Endothelial cell of umbilical vein (primary cell): ENCODE data around the gene ATIC. TPM values are rescaled to one million over a fixed set of nuclear protein-coding genes. Genes with fewer than 3 reads are reported as not detected.

ENCODE experiments used
- BruUV-seq: library from RNA; stranded (reverse); fragments of 400-500 nt; replicated peaks from 2 replicates; lab custom pipeline; 2021; lab: Mats Ljungman, UMichigan
- CTCF ChIA-PET: fragments of 300-600, 350-600 bp; sonication (Branson Sonifier 250); formaldehyde crosslinking; loops from one replicate; lab custom pipeline; 2021; ENCODE audit warnings: antibody characterized with exemption, inconsistent platforms; lab: Charles Lee
- POLR2A ChIA-PET: fragments of 300-600, 350-600 bp; sonication (Branson Sonifier 250); formaldehyde crosslinking; loops from one replicate; lab custom pipeline; 2021; ENCODE audit warnings: antibody characterized with exemption, inconsistent platforms; lab: Charles Lee
- DNase-seq: peaks from one replicate; pipeline ENCODE4 v3.0.0-alpha.2; 2011; ENCODE audit warnings: low read depth, low spot score
- FAIRE-seq: peaks from 2 replicates; lab custom pipeline; 2011; peaks lifted over from hg19 to GRCh38; lab: Jason Lieb, UNC
- H2AFZ ChIP-seq: 2 replicates; pipeline ENCODE4 v1.6.0; 2012; ENCODE audit warnings: low read depth, low read length, control low read depth, inconsistent platforms
- H3K27ac ChIP-seq: 2 replicates; pipeline ENCODE4 v1.5.1; 2011; ENCODE audit warnings: low read depth, mild to moderate bottlenecking, control low read depth, low read length, moderate library complexity; ENCODE audit not compliant: insufficient read depth
- H3K27me3 ChIP-seq, 2 experiments: 2 replicates each; pipeline versions ENCODE4 v1.6.0 to v1.6.1; 2011; ENCODE audit warnings: low read length in 2 of 2, mixed read lengths in 1 of 2; ENCODE audit not compliant: control insufficient read depth in 2 of 2, insufficient read depth in 2 of 2
- H3K36me3 ChIP-seq, 2 experiments: 2 replicates in 1 of 2; 3 replicates in 1 of 2; pipeline ENCODE4 v1.5.1; 2011; ENCODE audit warnings: low read length in 2 of 2, mild to moderate bottlenecking in 1 of 2, moderate library complexity in 1 of 2; ENCODE audit not compliant: control insufficient read depth in 2 of 2, insufficient read depth in 2 of 2; ENCODE audit errors: extremely low read depth in 1 of 2
- H3K4me1 ChIP-seq: 3 replicates; pipeline ENCODE4 v1.5.1; 2011; ENCODE audit warnings: mild to moderate bottlenecking, low read length; ENCODE audit not compliant: control insufficient read depth, insufficient read depth; ENCODE audit errors: extremely low read depth
- H3K4me2 ChIP-seq: 2 replicates; pipeline ENCODE4 v1.6.1; 2011; ENCODE audit warnings: low read length, control low read depth, mixed read lengths; ENCODE audit not compliant: insufficient read depth
- H3K4me3 ChIP-seq, 3 experiments: fragments of 200-600 bp in 1 of 3; sonication (generic), shearing (Covaris generic) in 1 of 3; replicated peaks in 1 of 3; 2 replicates each; pipeline ENCODE4 v1.5.1; 2011 to 2016; ENCODE audit warnings: control low read depth in 3 of 3, low read length in 3 of 3, mild to moderate bottlenecking in 2 of 3, inconsistent platforms in 1 of 3, low read depth in 1 of 3, moderate library complexity in 1 of 3; ENCODE audit not compliant: insufficient read depth in 1 of 3
- H3K79me2 ChIP-seq: 2 replicates; pipeline ENCODE4 v1.6.0; 2012; ENCODE audit warnings: low read length, inconsistent platforms; ENCODE audit not compliant: control insufficient read depth, insufficient read depth
- H3K9ac ChIP-seq: replicated peaks from 2 replicates; pipeline ENCODE3; 2011; ENCODE audit warnings: low read length, control low read depth; ENCODE audit not compliant: insufficient read depth; ENCODE audit errors: extremely low read depth
- H3K9me1 ChIP-seq: replicated peaks from 3 replicates; pipeline ENCODE4 v1.6.0; 2011; ENCODE audit warnings: mild to moderate bottlenecking, low read length; ENCODE audit not compliant: control insufficient read depth, insufficient read depth; ENCODE audit errors: extremely low read depth
- H3K9me3 ChIP-seq: replicated peaks from 2 replicates; pipeline ENCODE4 v1.5.1; 2012; ENCODE audit warnings: low read length, inconsistent platforms; ENCODE audit not compliant: control insufficient read depth, insufficient read depth
- H4K20me1 ChIP-seq: replicated peaks from 2 replicates; pipeline ENCODE3; 2011; ENCODE audit warnings: mild to moderate bottlenecking, low read length; ENCODE audit not compliant: control insufficient read depth, insufficient read depth; ENCODE audit errors: extremely low read depth
- EZH2 ChIP-seq: IDR thresholded peaks from 2 replicates; pipeline ENCODE4 v1.6.1; 2012; ENCODE audit warnings: borderline replicate concordance, low read depth, mild to moderate bottlenecking, moderate library complexity, low read length, inconsistent platforms; ENCODE audit not compliant: severe bottlenecking
- FOS ChIP-seq: IDR thresholded peaks from 2 replicates; pipeline ENCODE4 v1.6.1; 2011; ENCODE audit warnings: mild to moderate bottlenecking, low read length, moderate library complexity, borderline replicate concordance; ENCODE audit not compliant: insufficient read depth
- GATA2 ChIP-seq: IDR thresholded peaks from 2 replicates; pipeline ENCODE4 v1.7.0; 2011; ENCODE audit warnings: low read depth, mild to moderate bottlenecking, moderate library complexity, mixed read lengths, low read length; ENCODE audit not compliant: insufficient read length, insufficient read depth
- JUN ChIP-seq: IDR thresholded peaks from 2 replicates; pipeline ENCODE4 v1.6.1; 2011; ENCODE audit warnings: borderline replicate concordance, low read depth; ENCODE audit not compliant: insufficient read length, insufficient read depth
- MYC ChIP-seq: IDR thresholded peaks from one replicate; pipeline ENCODE4 v1.6.1; 2011; ENCODE audit warnings: mild to moderate bottlenecking, low read depth, low read length
- POLR2A ChIP-seq: IDR thresholded peaks from 2 replicates; pipeline ENCODE4 v1.6.1; 2012; ENCODE audit warnings: low read depth, mild to moderate bottlenecking, control low read depth, low read length
- POLR2AphosphoS5 ChIP-seq: IDR thresholded peaks from 2 replicates; pipeline ENCODE4 v1.6.1; 2012; ENCODE audit warnings: low read depth, mild to moderate bottlenecking, control low read depth, low read length, moderate library complexity; ENCODE audit not compliant: insufficient read depth
- dilution Hi-C: fragments of 300-500 bp; cut with MboI; formaldehyde crosslinking; loops from one replicate; pipeline ENCODE4 v1.15.0; 2019; ENCODE audit warnings: low sequenced_read_pairs; ENCODE audit not compliant: extremely low pct_ligation_motif_present
- intact Hi-C: fragments of 100-400 bp; cut with micrococcal nuclease; formaldehyde crosslinking; loops from one replicate; pipeline ENCODE4 v1.10.0; 2022
- polyA plus RNA-seq, 4 experiments: library from polyadenylated mRNA; depleted of rRNA in 3 of 4; stranded (reverse) in 3 of 4; unstranded in 1 of 4; fragments of >200 nt; gene quantifications; 2 replicates each; pipeline versions ENCODE4 v1.2.1 to v1.2.3, GENCODE V29; 2011 to 2012; ENCODE audit warnings: missing spikeins in 1 of 4
- total RNA-seq: library from RNA; stranded (reverse); gene quantifications from 2 replicates; pipeline ENCODE4 v1.2.3, GENCODE V29; 2021
- TF ChIP-seq, protein P1 (sequence below): IDR thresholded peaks from 2 replicates; pipeline ENCODE4 v1.6.1; 2011; ENCODE audit not compliant: insufficient read depth, insufficient read length
- TF ChIP-seq, protein P2 (sequence below), 2 donors: IDR thresholded peaks; 1 replicate in 1 of 2; 2 replicates in 1 of 2; pipeline ENCODE4 v1.5.1; 2011; ENCODE audit warnings: low read length in 2 of 2, mild to moderate bottlenecking in 2 of 2, moderate library complexity in 2 of 2, control low read depth in 1 of 2, inconsistent platforms in 1 of 2, low read depth in 1 of 2; ENCODE audit not compliant: insufficient read depth in 1 of 2; ENCODE audit errors: extremely low read depth in 1 of 2

Gene ATIC
- total and polyA plus RNA-seq, 2 donors (not counting 3 experiments of a cell fraction or from before 2014, with no cell fraction given), result 29.5 to 80.2 TPM

DNA sequence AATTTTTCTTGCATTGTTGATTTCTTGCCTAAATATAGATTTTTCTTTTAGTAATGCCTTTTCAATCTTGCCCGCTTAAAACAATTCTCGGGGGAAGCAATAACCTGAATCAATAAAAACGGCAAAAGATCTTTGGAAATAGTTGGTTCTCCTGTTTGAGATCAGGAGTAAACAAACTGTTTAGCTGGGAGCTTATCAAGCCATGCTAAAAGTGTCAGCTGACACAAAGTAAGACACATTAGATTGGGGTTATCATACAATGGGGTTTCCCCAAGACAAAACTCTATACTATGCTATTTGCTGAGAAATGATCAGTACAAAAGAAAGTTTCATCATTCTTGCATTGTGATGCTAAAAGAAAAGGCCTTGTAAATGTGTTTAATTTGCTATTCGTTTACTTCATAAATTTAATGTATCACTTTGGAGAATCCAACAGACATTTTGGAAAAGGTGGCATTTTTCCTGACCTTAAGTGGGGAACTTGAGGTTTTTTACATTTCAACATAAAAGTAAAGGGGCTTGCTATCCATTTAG is 46.5 kb downstream of the ATIC start:
- H3K79me2 ChIP-seq, result no peaks in the 10 kb centered on the region
- CTCF ChIA-PET, result interaction anchor here (1.5 kb wide), 1 partner anchor 573 kb away, joined by 4 read pairs; no protein-coding TSS in a partner anchor
- H2AFZ ChIP-seq, result no peak overlapping the region
- H3K4me2 ChIP-seq, result no peak overlapping the region
- no peak for DNase-seq
- no peaks in the 10 kb centered on the region for H4K20me1 ChIP-seq
- no peaks in the 10 kb centered on the region for H3K9me3 ChIP-seq
- BruUV-seq, result no TSS peak
- no peaks in the 10 kb centered on the region for H3K9me1 ChIP-seq
- no peak for FAIRE-seq
- POLR2A ChIA-PET, result no interaction called here
- peaks cover 23 to 24% of the 10 kb centered on the region in 2 experiments for H3K36me3 ChIP-seq
- H3K4me3 ChIP-seq, result no peak overlapping the region
- dilution Hi-C loops (no loop called here), intact Hi-C loops (no loop called here)
- H3K27ac ChIP-seq, result no peak overlapping the region
- no peak for TF ChIP-seq POLR2AphosphoS5
- TF ChIP-seq FOS, result no peak
- TF ChIP-seq JUN, result no peak
- no peak for TF ChIP-seq MYC
- no peak for TF ChIP-seq EZH2
- TF ChIP-seq, protein P1, sequence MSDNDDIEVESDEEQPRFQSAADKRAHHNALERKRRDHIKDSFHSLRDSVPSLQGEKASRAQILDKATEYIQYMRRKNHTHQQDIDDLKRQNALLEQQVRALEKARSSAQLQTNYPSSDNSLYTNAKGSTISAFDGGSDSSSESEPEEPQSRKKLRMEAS, result no peak
- TF ChIP-seq, protein P2, sequence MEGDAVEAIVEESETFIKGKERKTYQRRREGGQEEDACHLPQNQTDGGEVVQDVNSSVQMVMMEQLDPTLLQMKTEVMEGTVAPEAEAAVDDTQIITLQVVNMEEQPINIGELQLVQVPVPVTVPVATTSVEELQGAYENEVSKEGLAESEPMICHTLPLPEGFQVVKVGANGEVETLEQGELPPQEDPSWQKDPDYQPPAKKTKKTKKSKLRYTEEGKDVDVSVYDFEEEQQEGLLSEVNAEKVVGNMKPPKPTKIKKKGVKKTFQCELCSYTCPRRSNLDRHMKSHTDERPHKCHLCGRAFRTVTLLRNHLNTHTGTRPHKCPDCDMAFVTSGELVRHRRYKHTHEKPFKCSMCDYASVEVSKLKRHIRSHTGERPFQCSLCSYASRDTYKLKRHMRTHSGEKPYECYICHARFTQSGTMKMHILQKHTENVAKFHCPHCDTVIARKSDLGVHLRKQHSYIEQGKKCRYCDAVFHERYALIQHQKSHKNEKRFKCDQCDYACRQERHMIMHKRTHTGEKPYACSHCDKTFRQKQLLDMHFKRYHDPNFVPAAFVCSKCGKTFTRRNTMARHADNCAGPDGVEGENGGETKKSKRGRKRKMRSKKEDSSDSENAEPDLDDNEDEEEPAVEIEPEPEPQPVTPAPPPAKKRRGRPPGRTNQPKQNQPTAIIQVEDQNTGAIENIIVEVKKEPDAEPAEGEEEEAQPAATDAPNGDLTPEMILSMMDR (IDR thresholded peaks at IDR 0.05; ENCODE audit: extremely low read depth in 1 of 2, insufficient read depth in 1 of 2, low read depth in 1 of 2, low read length in 2 of 2), result no peak
- no peak for TF ChIP-seq POLR2A
- no peak for TF ChIP-seq GATA2
- H3K27me3 ChIP-seq, result no peaks in the 10 kb centered on the region
- H3K9ac ChIP-seq, result no peak overlapping the region
- no peaks in the 10 kb centered on the region for H3K4me1 ChIP-seq
